K562 (cell line): ENCODE results near the gene ANO8. TPM values are rescaled to one million over a fixed set of nuclear protein-coding genes. Genes with fewer than 3 reads are reported as not detected.

Experiments used
- ATAC-seq: fragments of 200-7000 bp; cut with Tn5 transposase; 3 replicates; pipeline ENCODE4 v1.9.1; 2020; ENCODE audit warnings: moderate library complexity
- BruUV-seq: library from RNA; stranded (reverse); fragments of 400-500 nt; replicated peaks from 2 replicates; lab custom pipeline; 2021; lab: Mats Ljungman, UMichigan
- CTCF ChIA-PET: fragments of 300-600 bp; formaldehyde crosslinking; extraction: SDS; loops from one replicate; lab custom pipeline; 2021; ENCODE audit warnings: low intra/inter-chr PET ratio; lab: Yijun Ruan, JAX
- POLR2A ChIA-PET: fragments of 300-600, 350-650 bp; sonication (Branson Sonifier 250); formaldehyde crosslinking; extraction: SDS; loops from one replicate; lab custom pipeline; 2021; ENCODE audit warnings: antibody characterized with exemption, inconsistent platforms; lab: Yijun Ruan, JAX
- DNase-seq, 4 experiments: peaks; one replicate each; pipeline versions ENCODE4 v3.0.0 to v3.0.0-alpha.2; 2011 to 2018; ENCODE audit warnings: low spot score in 3 of 4, mixed read lengths in 3 of 4; ENCODE audit errors: extremely low read depth in 1 of 4
- FAIRE-seq: peaks from 2 replicates; lab custom pipeline; 2011; peaks lifted over from hg19 to GRCh38; lab: Jason Lieb, UNC
- H2AFZ ChIP-seq: 2 replicates; pipeline ENCODE4 v1.6.0; 2011; ENCODE audit warnings: low read depth, low read length, control low read depth, inconsistent platforms
- H3K27ac ChIP-seq: fragments of 200-600 bp; 3 replicates; pipeline ENCODE4 v1.8.0; 2011; ENCODE audit warnings: low read depth, mild to moderate bottlenecking, control low read depth, inconsistent platforms, low read length, moderate library complexity, mixed read lengths; ENCODE audit errors: extremely low read depth
- H3K27me3 ChIP-seq, 2 experiments: fragments of 300-600 bp in 1 of 2; 2 replicates in 1 of 2; 3 replicates in 1 of 2; pipeline versions ENCODE4 v1.6.0 to v1.8.0; 2011; ENCODE audit warnings: inconsistent platforms in 2 of 2, low read length in 2 of 2, mild to moderate bottlenecking in 1 of 2, mixed read lengths in 1 of 2, moderate library complexity in 1 of 2; ENCODE audit not compliant: control insufficient read depth in 2 of 2, insufficient read depth in 2 of 2
- H3K36me3 ChIP-seq: fragments of 300-600 bp; 3 replicates; pipeline ENCODE4 v1.8.0; 2011; ENCODE audit warnings: mild to moderate bottlenecking, low read length, inconsistent platforms; ENCODE audit not compliant: control insufficient read depth, insufficient read depth
- H3K4me1 ChIP-seq, 2 experiments: fragments of 200-600 bp in 1 of 2; replicated peaks in 1 of 2; 2 replicates in 1 of 2; 3 replicates in 1 of 2; pipeline versions ENCODE4 v1.5.1 to v1.8.0; 2011; ENCODE audit warnings: inconsistent platforms in 2 of 2, low read length in 2 of 2, mild to moderate bottlenecking in 1 of 2, mixed read lengths in 1 of 2, moderate library complexity in 1 of 2; ENCODE audit not compliant: control insufficient read depth in 2 of 2, insufficient read depth in 2 of 2
- H3K4me2 ChIP-seq: 2 replicates; pipeline ENCODE4 v1.6.1; 2011; ENCODE audit warnings: low read length, control low read depth, inconsistent platforms, mixed read lengths; ENCODE audit not compliant: insufficient read depth
- H3K4me3 ChIP-seq: fragments of 200-600 bp; sonication (generic), shearing (Covaris generic); 2 replicates; pipeline ENCODE4 v1.5.1; 2016; ENCODE audit warnings: control low read depth, inconsistent platforms
- H3K79me2 ChIP-seq: fragments of 200-600 bp; 3 replicates; pipeline ENCODE4 v1.8.0; 2011; ENCODE audit warnings: low read length, inconsistent platforms; ENCODE audit not compliant: control insufficient read depth, insufficient read depth
- H3K9ac ChIP-seq, 2 experiments: 2 replicates each; pipeline versions ENCODE4 v1.6.0 to v1.6.1; 2011; ENCODE audit warnings: low read depth in 2 of 2, low read length in 2 of 2, control low read depth in 1 of 2, inconsistent platforms in 1 of 2, mild to moderate bottlenecking in 1 of 2, mixed read lengths in 1 of 2; ENCODE audit not compliant: insufficient read depth in 1 of 2
- H3K9me1 ChIP-seq: one replicate; pipeline ENCODE4 v1.6.0; 2011; ENCODE audit warnings: inconsistent platforms, mild to moderate bottlenecking, low read length, moderate library complexity; ENCODE audit not compliant: control insufficient read depth, insufficient read depth
- H3K9me3 ChIP-seq: replicated peaks from 2 replicates; pipeline ENCODE4 v1.5.1; 2011; ENCODE audit warnings: low read depth, low read length, inconsistent platforms; ENCODE audit not compliant: control insufficient read depth, insufficient read depth
- H4K20me1 ChIP-seq: replicated peaks from 2 replicates; pipeline ENCODE4 v1.6.1; 2011; ENCODE audit warnings: low read length, inconsistent platforms, mixed read lengths; ENCODE audit not compliant: control insufficient read depth, insufficient read depth
- BRD4 ChIP-seq: fragments of 200-600 bp; sonication (generic); IDR thresholded peaks from 2 replicates; pipeline ENCODE4 v1.6.1; 2017; ENCODE audit warnings: inconsistent platforms
- GABPA ChIP-seq: fragments of 200-800 bp; sonication (Bioruptor generic); conservative IDR thresholded peaks from 2 replicates; pipeline ENCODE4 v1.6.1; 2016; ENCODE audit warnings: low read depth, missing genetic modification characterization, missing compliant biosample characterization
- KDM2B ChIP-seq: fragments of 250-450 bp; sonication (Bioruptor Pico); IDR thresholded peaks from 2 replicates; pipeline ENCODE4 v1.8.0; 2021; ENCODE audit warnings: mild to moderate bottlenecking, moderate library complexity
- MIER1 ChIP-seq: fragments of 450-650 bp; IDR thresholded peaks from 2 replicates; pipeline ENCODE4 v1.6.1; 2016; ENCODE audit warnings: antibody characterized with exemption, mild to moderate bottlenecking, low read depth
- POLR2G ChIP-seq: fragments of 200-400 bp; formaldehyde crosslinking; IDR thresholded peaks from 2 replicates; pipeline ENCODE4 v1.6.1; 2017; ENCODE audit warnings: low read depth, mild to moderate bottlenecking, antibody characterized with exemption, low read length, moderate library complexity
- RBFOX2 ChIP-seq: fragments of 200-400 bp; formaldehyde crosslinking; IDR thresholded peaks from 2 replicates; pipeline ENCODE4 v1.6.1; 2017; ENCODE audit warnings: low read depth, mild to moderate bottlenecking, low read length, moderate library complexity
- SNRNP70 ChIP-seq: fragments of 200-400 bp; formaldehyde crosslinking; optimal IDR thresholded peaks from 2 replicates; pipeline ENCODE3; 2017; ENCODE audit warnings: low read depth, low read length
- SRSF3 ChIP-seq: fragments of 200-400 bp; formaldehyde crosslinking; IDR thresholded peaks from 2 replicates; pipeline ENCODE4 v1.6.1; 2016; ENCODE audit warnings: mild to moderate bottlenecking, low read length, moderate library complexity; ENCODE audit not compliant: insufficient read depth
- WGBS: fragments of 100-300 bp; shearing (Covaris generic); methylation state at CpG from one replicate; pipeline ENCODE4 v1.1.6; 2016; ENCODE audit warnings: low coverage, mixed read lengths; ENCODE audit not compliant: insufficient coverage; ENCODE audit errors: missing lambda C conversion rate; 5-methylcytosine and 5-hydroxymethylcytosine counted together
- in situ Hi-C: fragments of 300-500 bp; cut with MboI; formaldehyde crosslinking; loops from 4 replicates; pipeline ENCODE4 v1.15.0; 2018; ENCODE audit warnings: inconsistent platforms, mixed read lengths
- intact Hi-C: fragments of 100-400 bp; cut with micrococcal nuclease; formaldehyde crosslinking; loops from 2 replicates; pipeline ENCODE4 v1.14.2; 2022
- polyA plus RNA-seq, 8 experiments: library from polyadenylated mRNA; depleted of rRNA in 4 of 8; stranded (reverse) in 5 of 8; unstranded in 3 of 8; fragments of >200 nt; fragmentation: Nextera tagmentation in 2 of 8; fragmentation: Illumina TruSeq in 1 of 8; extraction: Ambion mirVana in 2 of 8; extraction: Trizol in 1 of 8; gene quantifications; 2 replicates each; pipeline versions ENCODE4 v1.2.1 to v1.2.3, GENCODE V29; 2011 to 2014; ENCODE audit warnings: inconsistent platforms in 1 of 8, missing spikeins in 1 of 8
- total RNA-seq, 7 experiments: library from RNA; depleted of rRNA in 6 of 7; stranded (reverse); fragments of >200 nt in 6 of 7; fragmentation: Illumina TruSeq in 2 of 7; extraction: Trizol in 2 of 7; gene quantifications; 2 replicates each; pipeline versions ENCODE4 v1.2.1 to v1.2.3, GENCODE V29; 2011 to 2021; ENCODE audit warnings: low replicate concordance in 1 of 7
- TF ChIP-seq, protein P1 (sequence below): sonication (generic); formaldehyde crosslinking; IDR thresholded peaks from 2 replicates; pipeline ENCODE4 v1.8.0; 2022; ENCODE audit warnings: mild to moderate bottlenecking, missing genetic modification reagents
- TF ChIP-seq, protein P2 (sequence below), 2 experiments: IDR thresholded peaks in 1 of 2; conservative IDR thresholded peaks in 1 of 2; 2 replicates each; pipeline ENCODE4 v1.6.1; 2016; ENCODE audit warnings: low read depth in 2 of 2, mild to moderate bottlenecking in 1 of 2, missing compliant biosample characterization in 1 of 2, missing genetic modification characterization in 1 of 2, moderate library complexity in 1 of 2
- TF ChIP-seq, protein P3 (sequence below): fragments of 250-450 bp; sonication (Bioruptor Pico); IDR thresholded peaks from 2 replicates; pipeline ENCODE4 v1.4.0; 2020; ENCODE audit warnings: mild to moderate bottlenecking, moderate library complexity

Gene ANO8
- total and polyA plus RNA-seq, 9 of the 15 experiments (the other 6 are each of a cell fraction or from before 2014, with no cell fraction given): 0.07 to 7.6 (median 2.3) TPM; not detected in 1

DNA sequence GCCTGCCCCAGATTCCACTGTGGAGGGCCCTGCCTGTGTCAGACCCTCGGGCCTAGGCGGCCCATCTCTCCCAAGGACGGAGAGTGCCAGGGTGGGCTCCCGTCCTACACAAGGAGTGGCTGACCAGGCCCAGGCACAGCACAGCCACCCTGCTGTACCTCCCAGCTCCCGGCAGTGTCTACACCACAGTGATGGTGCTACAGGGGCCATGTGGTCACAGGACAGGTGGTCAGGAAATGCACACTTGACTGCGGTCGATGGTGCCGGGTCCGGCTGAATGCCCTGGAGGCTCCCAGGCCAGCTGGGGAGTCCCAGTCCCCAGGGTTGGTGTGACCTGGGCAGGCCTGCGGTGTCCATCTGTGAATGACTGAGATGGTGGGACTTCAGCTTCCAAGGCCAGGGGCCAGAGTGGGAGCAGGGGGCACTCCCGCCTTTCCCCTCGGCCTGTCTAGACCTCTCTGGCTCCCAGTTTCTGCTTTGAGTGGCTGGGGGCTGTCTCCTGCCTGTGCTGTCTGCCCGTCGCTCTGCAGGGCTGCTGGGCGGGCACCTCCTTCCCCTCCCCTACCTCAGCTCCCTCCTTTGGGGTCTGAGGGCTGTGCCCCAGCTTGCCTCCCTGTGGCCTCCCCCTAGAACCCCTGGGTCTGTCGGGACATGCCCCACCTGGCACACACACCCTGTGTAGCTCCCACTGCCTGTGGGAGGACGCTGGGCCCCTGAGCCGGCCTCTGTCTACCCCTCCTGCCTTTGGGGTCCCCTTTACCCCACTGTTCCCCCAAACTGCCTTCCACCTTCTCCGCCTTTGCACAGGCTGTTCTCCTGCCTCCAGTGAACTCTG is 12.8 kb downstream of the ANO8 start:
- Histone ChIP-seq H3K9me3 (no peaks in the 10 kb centered on the region), H3K27ac (no peak overlapping the region), H3K36me3 (peaks cover 47% of the 10 kb centered on the region), H3K4me1 (peaks cover 3 to 34% of the 10 kb centered on the region in 2 experiments; a peak in 4 of 5 replicates), H3K4me2 (no peak overlapping the region), H3K9me1 (no peaks in the 10 kb centered on the region), H3K27me3 (no peaks in the 10 kb centered on the region), H4K20me1 (no peaks in the 10 kb centered on the region), H3K9ac (peak overlapping the region in 1 of 2 experiments; percentile 68; a peak in 2 of 4 replicates), H2AFZ (no peak overlapping the region), H3K79me2 (no peaks in the 10 kb centered on the region), H3K4me3 (no peak overlapping the region)
- intact Hi-C loops (no loop called here), in situ Hi-C loops (no loop called here)
- WGBS: 88% methylated on average over 13 of the region's 19 CpGs
- CTCF ChIA-PET: no interaction called here
- TF ChIP-seq SNRNP70 (no peak), RBFOX2 (peak; percentile 60), MIER1 (no peak), KDM2B (CRISPR knock-in tag) (no peak), BRD4 (no peak), SRSF3 (no peak), GABPA (no peak), POLR2G (peak; percentile 68; the same call in 1 of the 2 replicates)
- TF ChIP-seq, protein P1, sequence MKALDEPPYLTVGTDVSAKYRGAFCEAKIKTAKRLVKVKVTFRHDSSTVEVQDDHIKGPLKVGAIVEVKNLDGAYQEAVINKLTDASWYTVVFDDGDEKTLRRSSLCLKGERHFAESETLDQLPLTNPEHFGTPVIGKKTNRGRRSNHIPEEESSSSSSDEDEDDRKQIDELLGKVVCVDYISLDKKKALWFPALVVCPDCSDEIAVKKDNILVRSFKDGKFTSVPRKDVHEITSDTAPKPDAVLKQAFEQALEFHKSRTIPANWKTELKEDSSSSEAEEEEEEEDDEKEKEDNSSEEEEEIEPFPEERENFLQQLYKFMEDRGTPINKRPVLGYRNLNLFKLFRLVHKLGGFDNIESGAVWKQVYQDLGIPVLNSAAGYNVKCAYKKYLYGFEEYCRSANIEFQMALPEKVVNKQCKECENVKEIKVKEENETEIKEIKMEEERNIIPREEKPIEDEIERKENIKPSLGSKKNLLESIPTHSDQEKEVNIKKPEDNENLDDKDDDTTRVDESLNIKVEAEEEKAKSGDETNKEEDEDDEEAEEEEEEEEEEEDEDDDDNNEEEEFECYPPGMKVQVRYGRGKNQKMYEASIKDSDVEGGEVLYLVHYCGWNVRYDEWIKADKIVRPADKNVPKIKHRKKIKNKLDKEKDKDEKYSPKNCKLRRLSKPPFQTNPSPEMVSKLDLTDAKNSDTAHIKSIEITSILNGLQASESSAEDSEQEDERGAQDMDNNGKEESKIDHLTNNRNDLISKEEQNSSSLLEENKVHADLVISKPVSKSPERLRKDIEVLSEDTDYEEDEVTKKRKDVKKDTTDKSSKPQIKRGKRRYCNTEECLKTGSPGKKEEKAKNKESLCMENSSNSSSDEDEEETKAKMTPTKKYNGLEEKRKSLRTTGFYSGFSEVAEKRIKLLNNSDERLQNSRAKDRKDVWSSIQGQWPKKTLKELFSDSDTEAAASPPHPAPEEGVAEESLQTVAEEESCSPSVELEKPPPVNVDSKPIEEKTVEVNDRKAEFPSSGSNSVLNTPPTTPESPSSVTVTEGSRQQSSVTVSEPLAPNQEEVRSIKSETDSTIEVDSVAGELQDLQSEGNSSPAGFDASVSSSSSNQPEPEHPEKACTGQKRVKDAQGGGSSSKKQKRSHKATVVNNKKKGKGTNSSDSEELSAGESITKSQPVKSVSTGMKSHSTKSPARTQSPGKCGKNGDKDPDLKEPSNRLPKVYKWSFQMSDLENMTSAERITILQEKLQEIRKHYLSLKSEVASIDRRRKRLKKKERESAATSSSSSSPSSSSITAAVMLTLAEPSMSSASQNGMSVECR (CRISPR knock-in tag): no peak
- TF ChIP-seq, protein P2, sequence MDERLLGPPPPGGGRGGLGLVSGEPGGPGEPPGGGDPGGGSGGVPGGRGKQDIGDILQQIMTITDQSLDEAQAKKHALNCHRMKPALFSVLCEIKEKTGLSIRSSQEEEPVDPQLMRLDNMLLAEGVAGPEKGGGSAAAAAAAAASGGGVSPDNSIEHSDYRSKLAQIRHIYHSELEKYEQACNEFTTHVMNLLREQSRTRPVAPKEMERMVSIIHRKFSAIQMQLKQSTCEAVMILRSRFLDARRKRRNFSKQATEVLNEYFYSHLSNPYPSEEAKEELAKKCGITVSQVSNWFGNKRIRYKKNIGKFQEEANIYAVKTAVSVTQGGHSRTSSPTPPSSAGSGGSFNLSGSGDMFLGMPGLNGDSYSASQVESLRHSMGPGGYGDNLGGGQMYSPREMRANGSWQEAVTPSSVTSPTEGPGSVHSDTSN (CRISPR knock-in tag; IDR thresholded peaks at IDR 0.05; ENCODE audit: low read depth): no peak
- TF ChIP-seq, protein P2 (tag; conservative IDR thresholded peaks at IDR 0.05; ENCODE audit: low read depth): no peak
- TF ChIP-seq, protein P3, sequence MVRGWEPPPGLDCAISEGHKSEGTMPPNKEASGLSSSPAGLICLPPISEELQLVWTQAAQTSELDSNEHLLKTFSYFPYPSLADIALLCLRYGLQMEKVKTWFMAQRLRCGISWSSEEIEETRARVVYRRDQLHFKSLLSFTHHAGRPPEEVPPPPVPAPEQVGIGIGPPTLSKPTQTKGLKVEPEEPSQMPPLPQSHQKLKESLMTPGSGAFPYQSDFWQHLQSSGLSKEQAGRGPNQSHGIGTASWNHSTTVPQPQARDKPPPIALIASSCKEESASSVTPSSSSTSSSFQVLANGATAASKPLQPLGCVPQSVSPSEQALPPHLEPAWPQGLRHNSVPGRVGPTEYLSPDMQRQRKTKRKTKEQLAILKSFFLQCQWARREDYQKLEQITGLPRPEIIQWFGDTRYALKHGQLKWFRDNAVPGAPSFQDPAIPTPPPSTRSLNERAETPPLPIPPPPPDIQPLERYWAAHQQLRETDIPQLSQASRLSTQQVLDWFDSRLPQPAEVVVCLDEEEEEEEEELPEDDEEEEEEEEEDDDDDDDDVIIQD: no peak
- no TSS peak for BruUV-seq
- no peak for FAIRE-seq
- ATAC-seq: no peak
- DNase-seq: no peak
- POLR2A ChIA-PET: interaction anchor here (1.5 to 6.9 kb wide), 2 partner anchors 12 to 13 kb away, joined by 4 to 41 read pairs; partner anchors contain the start of genes ANO8 and DDA1
